MM.1S (cell line): ENCODE data around the gene ABCC1.

Source experiments
- DNase-seq: peaks from one replicate; pipeline ENCODE4 v3.0.0-alpha.2; 2015
- H2AFZ ChIP-seq: fragments of 300-600 bp; sonication (generic); 2 replicates; pipeline ENCODE4 v1.6.0; 2016; ENCODE audit warnings: antibody characterized with exemption, low read length
- H3F3A ChIP-seq: fragments of 300-600 bp; sonication (generic); 2 replicates; pipeline ENCODE4 v1.6.1; 2016; ENCODE audit warnings: mild to moderate bottlenecking, antibody characterized with exemption, low read length, moderate library complexity, mixed read lengths; ENCODE audit not compliant: insufficient read depth
- H3K27ac ChIP-seq: fragments of 300-600 bp; sonication (generic); 2 replicates; pipeline ENCODE4 v1.5.1; 2016; ENCODE audit warnings: mild to moderate bottlenecking, low read length
- H3K27me3 ChIP-seq: fragments of 300-600 bp; sonication (generic); replicated peaks from 2 replicates; pipeline ENCODE4 v1.6.0; 2016; ENCODE audit warnings: low read length; ENCODE audit not compliant: insufficient read depth
- H3K36me3 ChIP-seq: fragments of 300-600 bp; sonication (generic); replicated peaks from 2 replicates; pipeline ENCODE4 v1.6.1; 2016; ENCODE audit warnings: mild to moderate bottlenecking, low read length, mixed read lengths; ENCODE audit not compliant: insufficient read depth
- H3K4me1 ChIP-seq: fragments of 300-600 bp; sonication (generic); 2 replicates; pipeline ENCODE4 v1.6.1; 2016; ENCODE audit warnings: low read length, mixed read lengths
- H3K4me2 ChIP-seq: fragments of 300-600 bp; sonication (generic); 2 replicates; pipeline ENCODE4 v1.6.0; 2016; ENCODE audit warnings: low read depth, low read length
- H3K4me3 ChIP-seq: fragments of 300-600 bp; sonication (generic); 2 replicates; pipeline ENCODE4 v1.5.1; 2016; ENCODE audit warnings: low read length, mixed read lengths
- H3K79me2 ChIP-seq: fragments of 300-600 bp; sonication (generic); 2 replicates; pipeline ENCODE4 v1.6.1; 2016; ENCODE audit warnings: mixed run types, low read length, mixed read lengths
- H3K9ac ChIP-seq: fragments of 300-600 bp; sonication (generic); 2 replicates; pipeline ENCODE4 v1.6.1; 2016; ENCODE audit warnings: low read length, mixed read lengths
- H3K9me2 ChIP-seq: fragments of 300-600 bp; sonication (generic); replicated peaks from 2 replicates; pipeline ENCODE4 v1.6.1; 2016; ENCODE audit warnings: mild to moderate bottlenecking, low read length, mixed read lengths; ENCODE audit not compliant: insufficient read depth
- H3K9me3 ChIP-seq: fragments of 300-600 bp; sonication (generic); replicated peaks from 2 replicates; pipeline ENCODE4 v1.6.1; 2016; ENCODE audit warnings: mild to moderate bottlenecking, low read length, mixed read lengths; ENCODE audit not compliant: insufficient read depth
- H4K20me1 ChIP-seq: fragments of 300-600 bp; sonication (generic); 2 replicates; pipeline ENCODE4 v1.6.1; 2016; ENCODE audit warnings: mild to moderate bottlenecking, low read length, moderate library complexity, mixed read lengths; ENCODE audit not compliant: insufficient read depth
- CTCF ChIP-seq: fragments of 300-600 bp; sonication (generic); IDR thresholded peaks from 2 replicates; pipeline ENCODE4 v1.5.1; 2016; ENCODE audit warnings: antibody characterized with exemption, low read length, mixed read lengths
- EZH2 ChIP-seq: fragments of 300-600 bp; sonication (generic); optimal IDR thresholded peaks from 2 replicates; pipeline ENCODE3; 2017; ENCODE audit warnings: low read depth, mild to moderate bottlenecking, antibody characterized with exemption, low read length, mixed read lengths
- EZH2phosphoT487 ChIP-seq: fragments of 300-600 bp; sonication (generic); IDR thresholded peaks from 2 replicates; pipeline ENCODE4 v1.6.1; 2018; ENCODE audit warnings: antibody characterized with exemption, low read length

Gene ABCC1

DNA sequence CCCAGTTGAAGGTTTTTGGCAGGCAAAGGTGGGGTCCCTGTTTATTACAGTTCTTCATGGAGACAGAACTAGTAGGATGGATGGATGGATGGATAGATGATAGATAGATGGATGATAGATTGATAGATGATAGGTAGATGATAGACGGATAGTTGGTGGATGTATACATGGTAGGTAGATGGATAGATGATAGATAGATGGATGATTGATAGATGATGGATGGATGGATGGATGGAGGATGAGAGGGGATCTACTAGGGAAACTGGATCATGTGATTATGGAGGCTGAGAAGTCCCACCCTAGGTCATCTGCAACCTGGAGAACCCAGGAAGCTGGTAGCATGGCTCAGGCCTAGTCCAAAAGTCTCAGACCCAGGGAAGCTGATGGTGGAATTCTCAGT is 88.6 kb downstream of the ABCC1 start:
- Histone ChIP-seq H3K9me2 (no peaks in the 10 kb centered on the region), H3K4me2 (no peak overlapping the region), H3K4me1 (no peaks in the 10 kb centered on the region), H3K27me3 (no peaks in the 10 kb centered on the region), H3K36me3 (no peaks in the 10 kb centered on the region), H4K20me1 (no peaks in the 10 kb centered on the region), H3K9me3 (no peaks in the 10 kb centered on the region), H2AFZ (no peak overlapping the region), H3K79me2 (no peaks in the 10 kb centered on the region), H3K9ac (no peak overlapping the region), H3F3A (no peaks in the 10 kb centered on the region), H3K4me3 (no peak overlapping the region), H3K27ac (no peak overlapping the region)
- DNase-seq, result no peak
- TF ChIP-seq CTCF (no peak), EZH2 (no peak), EZH2phosphoT487 (no peak)

DNA sequence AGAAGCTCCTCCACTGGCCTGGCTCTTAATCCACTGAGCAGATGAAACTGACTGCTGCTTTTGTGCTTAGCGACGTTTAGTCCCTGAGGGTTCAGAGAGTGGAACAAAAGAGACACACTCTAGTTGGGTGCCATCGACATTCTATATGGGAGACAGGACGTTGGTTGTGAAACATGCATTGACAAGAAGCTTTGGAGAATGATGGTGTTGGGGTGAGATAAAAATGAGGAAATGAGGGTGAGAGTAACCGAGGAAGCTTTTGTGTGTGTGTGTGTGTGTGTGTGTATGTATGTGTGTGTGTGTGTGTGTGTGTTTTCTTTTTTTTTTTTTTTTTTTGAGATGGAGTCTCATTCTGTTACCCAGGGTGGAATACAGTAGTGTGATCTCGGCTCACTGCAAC is 89.5 kb downstream of the ABCC1 start:
- no peak for DNase-seq
- H3K27ac ChIP-seq, result no peak overlapping the region

DNA sequence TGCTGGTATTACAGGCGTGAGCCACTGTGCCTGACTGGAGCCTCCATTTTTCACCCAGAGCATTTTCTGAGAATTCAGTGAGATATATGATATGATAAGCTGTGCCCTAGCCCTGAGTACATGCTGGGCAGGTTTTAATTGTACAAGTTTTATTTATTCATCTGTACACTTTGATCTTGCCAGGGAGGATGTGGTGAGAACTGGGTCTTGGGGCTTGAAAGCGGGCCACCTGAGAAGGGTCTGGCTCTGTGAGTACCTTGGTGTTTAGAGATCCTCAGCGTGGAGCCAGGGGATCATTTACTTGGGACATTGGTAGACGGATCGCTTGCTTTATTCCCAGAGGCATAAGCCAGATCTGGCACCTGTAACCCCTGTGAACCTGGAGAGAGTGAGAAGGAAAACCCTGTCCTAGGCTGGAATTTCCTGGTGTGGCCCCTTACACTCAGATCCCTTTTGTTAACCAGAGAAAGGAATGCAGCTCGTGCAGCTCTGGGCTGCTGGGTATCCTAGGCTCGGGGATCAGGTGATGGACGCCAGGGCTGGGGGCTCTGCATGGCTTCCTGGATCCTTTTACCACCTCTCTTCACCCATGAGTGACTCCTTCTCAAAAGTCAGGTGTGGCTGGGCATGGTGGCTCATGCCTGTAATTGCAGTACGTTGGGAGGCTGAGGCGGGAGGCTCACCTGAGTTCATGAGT is 91.9 kb downstream of the ABCC1 start:
- no peak overlapping the region for H3K9ac ChIP-seq
- H2AFZ ChIP-seq, result no peak overlapping the region
- no peak for DNase-seq
- H3K79me2 ChIP-seq, result no peaks in the 10 kb centered on the region
- no peaks in the 10 kb centered on the region for H3K9me2 ChIP-seq
- no peak overlapping the region for H3K4me2 ChIP-seq
- H3K36me3 ChIP-seq, result no peaks in the 10 kb centered on the region; the same call in 1 of the 2 replicates
- H3K27ac ChIP-seq, result no peak overlapping the region
- H3F3A ChIP-seq, result no peaks in the 10 kb centered on the region
- TF ChIP-seq CTCF, result no peak
- H4K20me1 ChIP-seq, result no peaks in the 10 kb centered on the region
- no peaks in the 10 kb centered on the region for H3K9me3 ChIP-seq
- H3K4me1 ChIP-seq, result no peaks in the 10 kb centered on the region
- no peak overlapping the region for H3K4me3 ChIP-seq
- no peaks in the 10 kb centered on the region for H3K27me3 ChIP-seq

More for the DNA sequence above, 89.5 kb downstream of the ABCC1 start:
- H3K4me1 ChIP-seq, result no peaks in the 10 kb centered on the region
- H3K9ac ChIP-seq, result no peak overlapping the region
- H3K36me3 ChIP-seq, result no peaks in the 10 kb centered on the region
- TF ChIP-seq EZH2 (no peak), CTCF (no peak), EZH2phosphoT487 (no peak)
- no peak overlapping the region for H3K4me3 ChIP-seq
- H3K9me3 ChIP-seq, result no peaks in the 10 kb centered on the region
- no peak overlapping the region for H2AFZ ChIP-seq
- H3K4me2 ChIP-seq, result no peak overlapping the region
- no peaks in the 10 kb centered on the region for H3F3A ChIP-seq
- H3K9me2 ChIP-seq, result no peaks in the 10 kb centered on the region
- no peaks in the 10 kb centered on the region for H3K27me3 ChIP-seq
- no peaks in the 10 kb centered on the region for H4K20me1 ChIP-seq
- no peaks in the 10 kb centered on the region for H3K79me2 ChIP-seq
